Testis (tissue), 3 donors: ENCODE measurements around the gene WDR11. TPM values are rescaled to one million over a fixed set of nuclear protein-coding genes. Genes with fewer than 3 reads are reported as not detected.
"Not testable (repeated sequence)": the region's sequence is repeated elsewhere in the genome, so short reads cannot be mapped to it uniquely, and the experiment has no call there.

Experiments
- DNase-seq: peaks from one replicate; pipeline ENCODE4 v3.0.0-alpha.2; 2019
- H3K27ac ChIP-seq, 2 donors: fragments of 200-600 bp; sonication (generic); one replicate each; pipeline ENCODE4 v1.5.1; 2019
- H3K27me3 ChIP-seq: fragments of 200-600 bp; sonication (generic); one replicate; pipeline ENCODE4 v1.5.1; 2019
- H3K36me3 ChIP-seq: fragments of 200-600 bp; sonication (generic); one replicate; pipeline ENCODE4 v1.5.1; 2017; ENCODE audit warnings: low read depth; ENCODE audit errors: missing control alignments
- H3K4me1 ChIP-seq: fragments of 200-600 bp; sonication (generic); one replicate; pipeline ENCODE4 v1.5.1; 2019
- H3K4me3 ChIP-seq, 2 donors: fragments of 200-600 bp; sonication (generic); one replicate each; pipeline ENCODE4 v1.5.1; 2017 to 2019
- H3K9me3 ChIP-seq: fragments of 200-600 bp; sonication (generic); one replicate; pipeline ENCODE4 v1.5.1; 2017
- POLR2A ChIP-seq: fragments of 450-650 bp; IDR thresholded peaks from one replicate; pipeline ENCODE4 v1.6.1; 2017; ENCODE audit warnings: antibody characterized with exemption, mild to moderate bottlenecking, moderate library complexity
- WGBS, 2 donors: methylation state at CpG; one replicate each; pipeline ENCODE4 v1.1.5; 2018; 5-methylcytosine and 5-hydroxymethylcytosine counted together
- intact Hi-C: fragments of 100-400 bp; cut with DNase I; formaldehyde crosslinking; loops from one replicate; pipeline ENCODE4 v1.15.1; 2023; ENCODE audit warnings: low total_unique reads
- polyA plus RNA-seq: library from polyadenylated mRNA; stranded (reverse); fragments of 350-450 nt; fragmentation: Illumina TruSeq; extraction: RNeasy Lipid Tissue Mini Kit (QIAGEN cat#74804); gene quantifications from one replicate; pipeline ENCODE4 v1.2.3, GENCODE V29; 2014; ENCODE audit warnings: low read depth, low replicate concordance; ENCODE audit not compliant: insufficient read depth
- total RNA-seq, 2 donors: library from RNA; depleted of rRNA; stranded (reverse); fragments of >200 nt; gene quantifications; one replicate each; pipeline ENCODE4 v1.2.3, GENCODE V29; 2016
- TF ChIP-seq, protein P1 (sequence below), 3 experiments: fragments of 450-650 bp in 2 of 3; fragments of 200-600 bp in 1 of 3; sonication (generic) in 1 of 3; IDR thresholded peaks; one replicate each; pipeline ENCODE4 v1.5.1; 2016 to 2019; ENCODE audit warnings: antibody characterized with exemption in 3 of 3, mild to moderate bottlenecking in 2 of 3, moderate library complexity in 1 of 3

Gene WDR11
- total and polyA plus RNA-seq, 3 donors from 2014 or later = 36.5 to 60.2 (median 58.7) TPM

DNA sequence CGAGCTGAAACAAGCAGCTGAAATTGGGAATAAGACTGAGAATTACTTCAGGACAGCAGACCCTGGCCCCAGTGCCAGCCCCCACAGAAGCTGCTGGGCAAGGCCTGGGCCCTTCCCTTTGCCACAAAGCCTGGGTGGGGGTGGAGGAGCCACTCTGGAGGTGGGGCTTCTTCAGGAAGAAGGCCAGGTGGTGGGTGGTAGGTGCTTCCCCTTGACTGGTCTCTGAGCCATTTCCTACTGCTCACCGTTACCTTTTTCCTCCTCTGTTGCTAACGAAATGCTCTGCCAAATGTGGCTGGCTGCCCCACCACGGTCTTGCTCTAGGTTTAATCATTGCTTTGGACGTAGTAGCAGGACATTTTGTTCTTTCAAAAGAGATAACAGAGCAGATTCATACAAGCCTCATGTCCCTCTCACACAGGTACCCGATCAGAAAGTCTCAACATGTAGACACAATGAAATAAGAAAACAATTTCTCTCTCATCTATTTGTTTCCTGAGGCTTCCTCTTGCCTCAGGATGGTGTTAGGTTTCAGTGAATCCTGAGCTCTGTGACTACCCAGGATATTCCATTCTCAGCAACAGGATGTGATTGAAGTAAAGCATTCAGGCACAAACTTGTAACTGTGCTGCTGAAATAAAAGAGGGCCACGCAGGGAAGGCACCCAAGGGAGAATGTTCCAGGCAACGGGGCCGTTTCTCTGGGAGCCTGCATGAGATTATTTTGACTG, 66.5 kb downstream of the WDR11 start:
- peak; percentile 23 for DNase-seq
- peak overlapping the region; percentile 59 to 63 for H3K27ac ChIP-seq

DNA sequence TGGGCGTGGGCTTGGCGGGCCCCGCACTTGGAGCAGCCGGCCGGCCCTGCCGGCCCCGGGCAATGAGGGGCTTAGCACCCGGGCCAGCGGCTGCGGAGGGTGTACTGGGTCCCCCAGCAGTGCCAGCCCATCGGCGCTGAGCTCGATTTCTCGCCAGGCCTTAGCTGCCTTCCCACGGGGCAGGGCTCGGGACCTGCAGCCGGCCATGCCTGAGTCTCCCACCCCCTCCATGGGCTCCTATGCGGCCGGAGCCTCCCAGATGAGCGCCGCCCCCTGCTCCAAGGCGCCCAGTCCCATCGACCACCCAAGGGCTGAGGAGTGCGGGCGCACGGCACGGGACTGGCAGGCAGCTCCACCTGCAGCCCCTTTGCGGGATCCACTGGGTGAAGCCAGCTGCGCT, 72.7 kb downstream of the WDR11 start:
- DNase-seq, H3K27ac ChIP-seq, H3K27me3 ChIP-seq, H3K4me1 ChIP-seq, intact Hi-C loops, H3K36me3 ChIP-seq, H3K9me3 ChIP-seq: not testable (repeated sequence)
- H3K4me3 ChIP-seq = peak overlapping the region; percentile 18 to 34
- WGBS, 2 donors = 80% methylated on average over 24 of the region's 29 CpGs; no CpG with 5 or more reads in 1 of the 2 donors

More for the DNA sequence above, 66.5 kb downstream of the WDR11 start:
- no peak for TF ChIP-seq POLR2A
- TF ChIP-seq, protein P1, sequence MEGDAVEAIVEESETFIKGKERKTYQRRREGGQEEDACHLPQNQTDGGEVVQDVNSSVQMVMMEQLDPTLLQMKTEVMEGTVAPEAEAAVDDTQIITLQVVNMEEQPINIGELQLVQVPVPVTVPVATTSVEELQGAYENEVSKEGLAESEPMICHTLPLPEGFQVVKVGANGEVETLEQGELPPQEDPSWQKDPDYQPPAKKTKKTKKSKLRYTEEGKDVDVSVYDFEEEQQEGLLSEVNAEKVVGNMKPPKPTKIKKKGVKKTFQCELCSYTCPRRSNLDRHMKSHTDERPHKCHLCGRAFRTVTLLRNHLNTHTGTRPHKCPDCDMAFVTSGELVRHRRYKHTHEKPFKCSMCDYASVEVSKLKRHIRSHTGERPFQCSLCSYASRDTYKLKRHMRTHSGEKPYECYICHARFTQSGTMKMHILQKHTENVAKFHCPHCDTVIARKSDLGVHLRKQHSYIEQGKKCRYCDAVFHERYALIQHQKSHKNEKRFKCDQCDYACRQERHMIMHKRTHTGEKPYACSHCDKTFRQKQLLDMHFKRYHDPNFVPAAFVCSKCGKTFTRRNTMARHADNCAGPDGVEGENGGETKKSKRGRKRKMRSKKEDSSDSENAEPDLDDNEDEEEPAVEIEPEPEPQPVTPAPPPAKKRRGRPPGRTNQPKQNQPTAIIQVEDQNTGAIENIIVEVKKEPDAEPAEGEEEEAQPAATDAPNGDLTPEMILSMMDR (IDR thresholded peaks at IDR 0.05) = no peak
- WGBS, 2 donors = 15 to 29% methylated on average over 9 of the region's 9 CpGs
- Histone ChIP-seq H3K36me3 (no peaks in the 10 kb centered on the region), H3K27me3 (no peaks in the 10 kb centered on the region), H3K4me3 (no peak overlapping the region), H3K9me3 (no peaks in the 10 kb centered on the region), H3K4me1 (peaks cover 9% of the 10 kb centered on the region)
- intact Hi-C loops = no loop called here

DNA sequence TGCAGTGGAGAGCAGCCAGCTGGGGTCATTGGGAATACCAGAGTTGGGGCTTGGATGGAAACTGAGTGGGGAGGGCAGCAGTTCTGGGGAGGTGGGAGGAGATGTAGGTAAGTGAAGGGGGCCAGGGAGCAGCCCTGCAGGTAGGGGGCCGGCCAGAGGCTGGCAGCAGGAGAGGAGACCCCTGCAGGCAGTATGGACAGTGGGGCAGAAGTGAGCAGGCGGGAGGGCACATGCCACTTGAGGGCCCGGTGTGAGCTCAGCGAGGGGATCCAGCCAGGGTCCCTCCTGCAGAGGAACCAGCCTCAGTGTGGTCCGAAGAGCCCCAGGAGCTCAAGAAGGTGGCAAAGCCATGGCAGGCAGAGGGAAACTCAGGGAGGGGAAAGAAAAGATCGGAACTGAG, 75.4 kb downstream of the WDR11 start:
- no peak overlapping the region for H3K4me3 ChIP-seq
- intact Hi-C loops = no loop called here
- no peak overlapping the region for H3K27ac ChIP-seq
- no peaks in the 10 kb centered on the region for H3K27me3 ChIP-seq
- TF ChIP-seq, protein P1 (IDR thresholded peaks at IDR 0.05) = no peak
- no peak for TF ChIP-seq POLR2A
- WGBS, 2 donors = 80 to 84% methylated on average over 6 of the region's 6 CpGs
- DNase-seq = no peak
- no peaks in the 10 kb centered on the region for H3K9me3 ChIP-seq
- H3K36me3 ChIP-seq = no peaks in the 10 kb centered on the region
- no peaks in the 10 kb centered on the region for H3K4me1 ChIP-seq

DNA sequence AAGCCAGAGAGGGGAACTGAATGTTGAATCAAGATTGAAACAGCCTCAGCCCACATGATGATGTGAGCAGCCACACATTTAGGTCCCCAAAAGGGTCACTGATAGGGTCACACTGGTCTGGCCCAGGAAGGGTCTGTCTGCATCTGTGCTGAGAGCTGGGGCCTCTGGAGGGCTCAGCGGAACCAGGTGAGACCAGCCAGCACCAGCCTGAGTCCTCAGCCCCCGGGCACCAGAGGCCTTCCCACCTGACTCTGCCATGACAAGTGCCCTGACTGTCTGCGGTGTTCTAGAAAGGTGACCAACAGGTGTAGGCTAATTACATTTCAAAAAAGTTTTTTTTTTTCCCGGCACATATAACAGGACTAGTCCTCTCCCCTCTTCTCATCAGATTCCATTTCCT, 76.2 kb downstream of the WDR11 start:
- Histone ChIP-seq H3K36me3 (no peaks in the 10 kb centered on the region), H3K27me3 (no peaks in the 10 kb centered on the region), H3K4me1 (no peaks in the 10 kb centered on the region), H3K27ac (no peak overlapping the region), H3K9me3 (no peaks in the 10 kb centered on the region), H3K4me3 (no peak overlapping the region)
- TF ChIP-seq, protein P1 (IDR thresholded peaks at IDR 0.05) = no peak
- TF ChIP-seq POLR2A = no peak
- intact Hi-C loops = no loop called here
- 73 to 78% methylated on average over 4 of the region's 4 CpGs for WGBS, 2 donors
- no peak for DNase-seq

GRCh38 chr10:120929166-120929565, 78.0 kb downstream of the WDR11 start:
- no peaks in the 10 kb centered on the region for H3K36me3 ChIP-seq
- no peak for DNase-seq
- H3K4me3 ChIP-seq = no peak overlapping the region
- H3K4me1 ChIP-seq = no peaks in the 10 kb centered on the region
- TF ChIP-seq, protein P1 (IDR thresholded peaks at IDR 0.05) = no peak
- TF ChIP-seq POLR2A = no peak
- no peak overlapping the region for H3K27ac ChIP-seq
- H3K27me3 ChIP-seq = no peaks in the 10 kb centered on the region
- no peaks in the 10 kb centered on the region for H3K9me3 ChIP-seq
- WGBS, 2 donors = 70 to 77% methylated on average over 7 of the region's 7 CpGs
- intact Hi-C loops = no loop called here
